HG03060 (cell line): ENCODE data around the gene PTBP2.

Source experiments
- ATAC-seq: cut with Tn5 transposase; IDR thresholded peaks from one replicate; pipeline ENCODE4 v1.9.1; 2021; ENCODE audit warnings: low read depth, moderate number of reproducible peaks; ENCODE audit not compliant: unreplicated experiment

Gene PTBP2

GRCh38 chr1:96721416-96722160 is at the start of gene PTBP2:
Gene PTBP2, plus strand, starts transcription at chr1:96721784. Its CDS starts 81 bp downstream, at chr1:96721865.
- ATAC-seq: peak; percentile 82

GRCh38 chr1:96674915-96675314 is 46.7 kb upstream of the PTBP2 start:
- no peak for ATAC-seq

GRCh38 chr1:96682056-96682455 is 39.5 kb upstream of the PTBP2 start:
- no peak for ATAC-seq

GRCh38 chr1:96683931-96684330 is 37.7 kb upstream of the PTBP2 start:
- ATAC-seq: no peak

- ATAC-seq: no peak
Observed at GRCh38 chr1:96684744-96685143, 36.8 kb upstream of the PTBP2 start.

- no peak for ATAC-seq
Observed at GRCh38 chr1:96688767-96689166, 32.8 kb upstream of the PTBP2 start.

GRCh38 chr1:96695954-96696353 is 25.6 kb upstream of the PTBP2 start:
- ATAC-seq: no peak

- ATAC-seq: no peak
Observed at GRCh38 chr1:96698342-96698983, 23.1 kb upstream of the PTBP2 start.

GRCh38 chr1:96703186-96703585 is 18.4 kb upstream of the PTBP2 start:
- no peak for ATAC-seq

GRCh38 chr1:96707023-96707422 is 14.6 kb upstream of the PTBP2 start:
- no peak for ATAC-seq

- no peak for ATAC-seq
Observed at GRCh38 chr1:96708482-96708881, 13.1 kb upstream of the PTBP2 start.

GRCh38 chr1:96710708-96711477 is 10.7 kb upstream of the PTBP2 start:
- ATAC-seq: no peak

GRCh38 chr1:96713649-96714048 is 7.9 kb upstream of the PTBP2 start:
- ATAC-seq: no peak

- no peak for ATAC-seq
Observed at GRCh38 chr1:96714881-96715280, 6.7 kb upstream of the PTBP2 start.

- ATAC-seq: no peak
Observed at GRCh38 chr1:96715482-96715881, 6.1 kb upstream of the PTBP2 start.

- ATAC-seq: no peak
Observed at GRCh38 chr1:96721053-96721415, 550 bp upstream of the PTBP2 start.

GRCh38 chr1:96722161-96722922 is 758 bp downstream of the PTBP2 start:
- peak; percentile 23 for ATAC-seq

- no peak for ATAC-seq
Observed at GRCh38 chr1:96722958-96723357, 1.4 kb downstream of the PTBP2 start.

GRCh38 chr1:96723377-96723776 is 1.8 kb downstream of the PTBP2 start:
- ATAC-seq: no peak

GRCh38 chr1:96723936-96724335 is 2.4 kb downstream of the PTBP2 start:
- no peak for ATAC-seq

GRCh38 chr1:96727860-96728259 is 6.3 kb downstream of the PTBP2 start:
- no peak for ATAC-seq
